ENCODE data around the gene GPM6B.

Gene GPM6B

GRCh38 chrX:13816643-13817627 lies at the start of gene GPM6B:
GPM6B (minus strand) TSS chrX:13817093; CDS start chrX:13816904, 189 bp downstream.
- DNase-seq, result no peak

- DNase-seq, result no peak
Measured at GRCh38 chrX:13864264-13864663, 47.4 kb upstream of the GPM6B start.

GRCh38 chrX:13863324-13863723 lies 46.4 kb upstream of the GPM6B start:
- no peak for DNase-seq

GRCh38 chrX:13859724-13860123 lies 42.8 kb upstream of the GPM6B start:
- DNase-seq, result no peak

GRCh38 chrX:13857804-13858203 lies 40.9 kb upstream of the GPM6B start:
- no peak for DNase-seq

- DNase-seq, result no peak
Measured at GRCh38 chrX:13855689-13856450, 39.0 kb upstream of the GPM6B start.

- DNase-seq, result no peak
Measured at GRCh38 chrX:13854003-13854402, 37.1 kb upstream of the GPM6B start.

- no peak for DNase-seq
Measured at GRCh38 chrX:13852001-13852695, 35.3 kb upstream of the GPM6B start.

GRCh38 chrX:13845721-13846378 lies 29.0 kb upstream of the GPM6B start:
- DNase-seq, result no peak

GRCh38 chrX:13843150-13843721 lies 26.3 kb upstream of the GPM6B start:
- DNase-seq, result no peak

- no peak for DNase-seq
Measured at GRCh38 chrX:13840121-13840520, 23.2 kb upstream of the GPM6B start.

GRCh38 chrX:13837290-13837745 lies 20.4 kb upstream of the GPM6B start:
- DNase-seq, result no peak

- no peak for DNase-seq
Measured at GRCh38 chrX:13836575-13836974, 19.7 kb upstream of the GPM6B start.

- no peak for DNase-seq
Measured at GRCh38 chrX:13835825-13836224, 18.9 kb upstream of the GPM6B start.

GRCh38 chrX:13834355-13834754 lies 17.5 kb upstream of the GPM6B start:
- DNase-seq, result no peak

- DNase-seq, result no peak
Measured at GRCh38 chrX:13829983-13830382, 13.1 kb upstream of the GPM6B start.

GRCh38 chrX:13828392-13828791 lies 11.5 kb upstream of the GPM6B start:
- DNase-seq, result no peak

- no peak for DNase-seq
Measured at GRCh38 chrX:13827298-13828090, 10.6 kb upstream of the GPM6B start.

- DNase-seq, result no peak
Measured at GRCh38 chrX:13826770-13827169, 9.9 kb upstream of the GPM6B start.

GRCh38 chrX:13825178-13825762 lies 8.4 kb upstream of the GPM6B start:
- DNase-seq, result no peak

GRCh38 chrX:13824746-13825145 lies 7.9 kb upstream of the GPM6B start:
- DNase-seq, result no peak
